Astrocyte (in vitro differentiated cells and primary cell): Measurements from ENCODE around the gene FAM222A. TPM values are rescaled to one million over a fixed set of nuclear protein-coding genes. Genes with fewer than 3 reads are reported as not detected.
"Not testable (repeated sequence)": the region's sequence is repeated elsewhere in the genome, so short reads cannot be mapped to it uniquely, and the experiment has no call there.

Source experiments
- DNase-seq: peaks from one replicate; pipeline ENCODE4 v3.0.0-alpha.2; 2010; ENCODE audit warnings: low read depth
- FAIRE-seq: peaks from 2 replicates; lab custom pipeline; 2011; peaks lifted over from hg19 to GRCh38; lab: Jason Lieb, UNC
- H2AFZ ChIP-seq: 2 replicates; pipeline ENCODE4 v1.6.0; 2012; ENCODE audit warnings: low read depth, low read length, inconsistent platforms
- H3K27ac ChIP-seq: 2 replicates; pipeline ENCODE4 v1.5.1; 2011; ENCODE audit warnings: low read depth, low read length, inconsistent platforms
- H3K27me3 ChIP-seq: 2 replicates; pipeline ENCODE4 v1.6.0; 2011; ENCODE audit warnings: low read length, inconsistent platforms; ENCODE audit not compliant: insufficient read depth
- H3K36me3 ChIP-seq: 2 replicates; pipeline ENCODE4 v1.5.1; 2011; ENCODE audit warnings: low read length, inconsistent platforms; ENCODE audit not compliant: insufficient read depth
- H3K4me1 ChIP-seq: 2 replicates; pipeline ENCODE4 v1.5.1; 2011; ENCODE audit warnings: low read length, inconsistent platforms; ENCODE audit not compliant: insufficient read depth
- H3K4me2 ChIP-seq: 2 replicates; pipeline ENCODE4 v1.6.0; 2012; ENCODE audit warnings: low read length, inconsistent platforms
- H3K4me3 ChIP-seq: 2 replicates; pipeline ENCODE4 v1.5.1; 2011; ENCODE audit warnings: low read depth, mild to moderate bottlenecking, low read length, inconsistent platforms; ENCODE audit not compliant: insufficient read depth
- H3K79me2 ChIP-seq: 2 replicates; pipeline ENCODE4 v1.6.0; 2012; ENCODE audit warnings: mild to moderate bottlenecking, low read length, inconsistent platforms; ENCODE audit not compliant: insufficient read depth
- H3K9ac ChIP-seq: 2 replicates; pipeline ENCODE4 v1.6.0; 2012; ENCODE audit warnings: mild to moderate bottlenecking, low read length, inconsistent platforms
- H3K9me3 ChIP-seq: 2 replicates; pipeline ENCODE4 v1.5.1; 2012; ENCODE audit warnings: low read depth, mild to moderate bottlenecking, low read length, inconsistent platforms; ENCODE audit not compliant: insufficient read depth
- H4K20me1 ChIP-seq: 2 replicates; pipeline ENCODE4 v1.6.0; 2012; ENCODE audit warnings: low read length, inconsistent platforms; ENCODE audit not compliant: insufficient read depth
- H3K27ac Mint-ChIP-seq: one replicate; pipeline ENCODE4 v1.8.0; 2021; ENCODE audit warnings: mild to moderate bottlenecking, mixed read lengths; ENCODE audit not compliant: unreplicated experiment
- H3K27me3 Mint-ChIP-seq: one replicate; pipeline ENCODE4 v1.8.0; 2021; ENCODE audit warnings: low read depth, mixed read lengths; ENCODE audit not compliant: unreplicated experiment
- H3K36me3 Mint-ChIP-seq: one replicate; pipeline ENCODE4 v1.8.0; 2021; ENCODE audit warnings: low read depth, mixed read lengths; ENCODE audit not compliant: unreplicated experiment
- H3K4me1 Mint-ChIP-seq: one replicate; pipeline ENCODE4 v1.8.0; 2021; ENCODE audit warnings: low read depth, mixed read lengths; ENCODE audit not compliant: unreplicated experiment
- H3K4me3 Mint-ChIP-seq: one replicate; pipeline ENCODE4 v1.8.0; 2021; ENCODE audit warnings: mild to moderate bottlenecking, moderate library complexity, mixed read lengths; ENCODE audit not compliant: unreplicated experiment
- H3K9me3 Mint-ChIP-seq: one replicate; pipeline ENCODE4 v1.8.0; 2021; ENCODE audit warnings: mild to moderate bottlenecking, mixed read lengths; ENCODE audit not compliant: unreplicated experiment
- EZH2 ChIP-seq: IDR thresholded peaks from 2 replicates; pipeline ENCODE4 v1.6.1; 2012; ENCODE audit warnings: mild to moderate bottlenecking, low read length, inconsistent platforms; ENCODE audit not compliant: insufficient read depth
- total RNA-seq: library from RNA; stranded (reverse); gene quantifications from 2 replicates; pipeline ENCODE4 v1.2.1, GENCODE V29; 2021
- TF ChIP-seq, protein P1 (sequence below): IDR thresholded peaks from 2 replicates; pipeline ENCODE4 v1.5.1; 2011; ENCODE audit warnings: low read depth, mild to moderate bottlenecking, inconsistent platforms, low read length, moderate library complexity; ENCODE audit not compliant: insufficient read depth

The FAM222A gene
- total RNA-seq, 1 donor from 2014 or later: 1.2 TPM

DNA sequence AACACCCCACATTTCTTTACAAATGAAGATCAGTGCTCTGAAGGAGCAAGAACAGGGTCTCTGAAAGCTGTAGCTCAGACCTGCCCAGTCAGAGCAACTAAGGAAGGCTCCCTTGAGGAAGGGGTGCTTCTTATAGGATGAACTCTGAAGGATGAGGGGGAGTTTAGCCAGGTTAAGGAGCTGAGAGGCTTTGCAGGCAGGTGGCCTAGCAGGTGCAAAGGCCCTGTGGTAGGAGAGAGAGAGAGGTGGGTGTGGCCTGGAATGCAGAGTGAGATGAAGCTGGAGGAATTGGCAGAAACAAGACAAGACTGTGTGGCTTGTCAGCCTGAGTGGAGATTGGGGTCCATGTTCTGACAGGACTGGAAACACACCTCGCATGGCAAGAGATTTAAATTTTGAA, 20.5 kb upstream of the FAM222A start:
- FAIRE-seq (no peak), DNase-seq (no peak)
- Histone ChIP-seq H3K27me3 (peaks cover 13% of the 10 kb centered on the region), H3K4me1 (peaks cover 3% of the 10 kb centered on the region), H3K4me2 (no peak overlapping the region), H3K9ac (no peak overlapping the region), H3K36me3 (no peaks in the 10 kb centered on the region), H3K9me3 (no peaks in the 10 kb centered on the region), H4K20me1 (no peaks in the 10 kb centered on the region), H2AFZ (no peak overlapping the region), H3K27ac (no peak overlapping the region), H3K4me3 (no peak overlapping the region), H3K79me2 (no peaks in the 10 kb centered on the region)
- no peaks in the 10 kb centered on the region for H3K9me3 Mint-ChIP-seq
- no peaks in the 10 kb centered on the region for H3K36me3 Mint-ChIP-seq
- H3K27ac Mint-ChIP-seq: no peak overlapping the region
- peaks cover 24% of the 10 kb centered on the region for H3K27me3 Mint-ChIP-seq
- peak overlapping the region; percentile 12 for H3K4me3 Mint-ChIP-seq
- no peaks in the 10 kb centered on the region for H3K4me1 Mint-ChIP-seq
- TF ChIP-seq EZH2: no peak
- TF ChIP-seq, protein P1, sequence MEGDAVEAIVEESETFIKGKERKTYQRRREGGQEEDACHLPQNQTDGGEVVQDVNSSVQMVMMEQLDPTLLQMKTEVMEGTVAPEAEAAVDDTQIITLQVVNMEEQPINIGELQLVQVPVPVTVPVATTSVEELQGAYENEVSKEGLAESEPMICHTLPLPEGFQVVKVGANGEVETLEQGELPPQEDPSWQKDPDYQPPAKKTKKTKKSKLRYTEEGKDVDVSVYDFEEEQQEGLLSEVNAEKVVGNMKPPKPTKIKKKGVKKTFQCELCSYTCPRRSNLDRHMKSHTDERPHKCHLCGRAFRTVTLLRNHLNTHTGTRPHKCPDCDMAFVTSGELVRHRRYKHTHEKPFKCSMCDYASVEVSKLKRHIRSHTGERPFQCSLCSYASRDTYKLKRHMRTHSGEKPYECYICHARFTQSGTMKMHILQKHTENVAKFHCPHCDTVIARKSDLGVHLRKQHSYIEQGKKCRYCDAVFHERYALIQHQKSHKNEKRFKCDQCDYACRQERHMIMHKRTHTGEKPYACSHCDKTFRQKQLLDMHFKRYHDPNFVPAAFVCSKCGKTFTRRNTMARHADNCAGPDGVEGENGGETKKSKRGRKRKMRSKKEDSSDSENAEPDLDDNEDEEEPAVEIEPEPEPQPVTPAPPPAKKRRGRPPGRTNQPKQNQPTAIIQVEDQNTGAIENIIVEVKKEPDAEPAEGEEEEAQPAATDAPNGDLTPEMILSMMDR: no peak

- DNase-seq (no peak), FAIRE-seq (no peak)
- peaks cover 13% of the 10 kb centered on the region for H3K27me3 ChIP-seq
- no peak for TF ChIP-seq EZH2
- TF ChIP-seq, protein P1: no peak
- peaks cover 20% of the 10 kb centered on the region for H3K27me3 Mint-ChIP-seq
- no peaks in the 10 kb centered on the region for H3K36me3 ChIP-seq
- no peaks in the 10 kb centered on the region for H4K20me1 ChIP-seq
- H3K4me3 Mint-ChIP-seq: no peak overlapping the region
- no peak overlapping the region for H3K9ac ChIP-seq
- H3K4me1 ChIP-seq: peaks cover 3% of the 10 kb centered on the region
- H3K4me1 Mint-ChIP-seq: no peaks in the 10 kb centered on the region
- H3K27ac Mint-ChIP-seq: no peak overlapping the region
- H3K79me2 ChIP-seq: no peaks in the 10 kb centered on the region
- H2AFZ ChIP-seq: no peak overlapping the region
- H3K9me3 ChIP-seq: no peaks in the 10 kb centered on the region
- H3K9me3 Mint-ChIP-seq: no peaks in the 10 kb centered on the region
- no peaks in the 10 kb centered on the region for H3K36me3 Mint-ChIP-seq
- no peak overlapping the region for H3K27ac ChIP-seq
- no peak overlapping the region for H3K4me2 ChIP-seq
- no peak overlapping the region for H3K4me3 ChIP-seq
These were observed 19.7 kb upstream of the FAM222A start for GRCh38 chr12:109693653-109694600.

DNA sequence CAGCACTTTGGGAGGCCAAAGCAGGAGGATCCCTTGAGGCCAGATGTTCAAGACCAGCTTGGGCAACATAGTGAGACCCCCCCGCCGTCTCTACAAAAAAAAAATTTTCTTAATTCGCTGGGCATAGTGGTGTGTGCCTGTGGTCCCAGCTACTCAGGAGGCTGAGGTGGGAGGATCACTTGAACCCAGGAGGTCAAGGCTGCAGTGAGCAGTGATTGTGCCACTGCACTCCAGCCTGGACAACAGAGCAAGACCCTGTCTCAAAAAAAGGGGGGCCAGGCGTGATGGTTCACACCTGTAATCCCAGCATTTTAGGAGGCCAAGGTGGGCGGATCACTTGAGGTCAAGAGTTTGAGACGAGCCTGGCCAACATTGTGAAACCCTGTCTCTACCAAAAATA, 19.0 kb upstream of the FAM222A start:
- H2AFZ ChIP-seq, H3K9me3 Mint-ChIP-seq, H3K36me3 Mint-ChIP-seq, H3K9me3 ChIP-seq, DNase-seq, H3K4me1 Mint-ChIP-seq, H3K36me3 ChIP-seq, H3K27ac Mint-ChIP-seq, H3K79me2 ChIP-seq, H3K4me2 ChIP-seq, H3K4me3 ChIP-seq, H4K20me1 ChIP-seq, FAIRE-seq, H3K4me3 Mint-ChIP-seq, H3K9ac ChIP-seq, H3K4me1 ChIP-seq, H3K27ac ChIP-seq: not testable (repeated sequence)
- peaks cover 13% of the 10 kb centered on the region for H3K27me3 ChIP-seq
- peaks cover 20% of the 10 kb centered on the region for H3K27me3 Mint-ChIP-seq
